Hair follicle dermal papilla cell (primary cell): ENCODE measurements around the gene DHX29. TPM values are rescaled to one million over a fixed set of nuclear protein-coding genes. Genes with fewer than 3 reads are reported as not detected.

Experiments used
- total RNA-seq: library from RNA; depleted of rRNA; stranded (reverse); fragments of >200 nt; gene quantifications from 2 replicates; pipeline ENCODE4 v1.2.3, GENCODE V29; 2012

Gene DHX29
- total RNA-seq = 29.9 and 33.3 TPM in 2 replicates

GRCh38 chr5:55307383-55308253, at the start of gene DHX29, which contains the start of gene MTREX:
Gene DHX29 (minus strand): TSS chr5:55307694. CDS start chr5:55307573, 121 bp downstream.
Gene MTREX (plus strand): TSS chr5:55307989. CDS start chr5:55308014, 25 bp downstream.

GRCh38 chr5:55232985-55233928, 74.2 kb downstream of the DHX29 start, which contains the start of gene CCNO:
Gene CCNO (minus strand): TSS chr5:55233608. CDS start chr5:55233523, 85 bp downstream.

GRCh38 chr5:55226934-55227663, 80.4 kb downstream of the DHX29 start, which contains the start of gene MCIDAS:
Gene MCIDAS (minus strand): TSS chr5:55227315. CDS start chr5:55227138, 177 bp downstream.

Other genes starting within 250 kb of the DHX29 start
- gene GZMA, start 205.0 kb downstream of the DHX29 start, total RNA-seq = not detected in 2 replicates
- 128 and 131 TPM in 2 replicates for gene GPX8, start 147.5 kb downstream of the DHX29 start, total RNA-seq
- under 0.01 TPM in 1 of 2 replicates, not detected in the other for gene CDC20B, start 134.5 kb downstream of the DHX29 start, total RNA-seq
- gene MCIDAS, start 80.4 kb downstream of the DHX29 start, total RNA-seq = not detected in 2 replicates
- 0.16 TPM in 1 of 2 replicates, not detected in the other for gene CCNO, start 74.1 kb downstream of the DHX29 start, total RNA-seq
- 64.2 and 64.4 TPM in 2 replicates for gene MTREX, start 295 bp upstream of the DHX29 start, total RNA-seq
- gene PLPP1, start 227.3 kb upstream of the DHX29 start, total RNA-seq = 156 and 228 TPM in 2 replicates